Stimulated activated CD4-positive, alpha-beta T cell treated with anti-CD3 and anti-CD28 coated beads, Interleukin-1b, Interleukin-23, amount 100 ng/mL, for 48 hours (primary cell): Measurements from ENCODE around the gene LRBA.
"Not testable (repeated sequence)": the region's sequence is repeated elsewhere in the genome, so short reads cannot be mapped to it uniquely, and the experiment has no call there.

Experiments
- DNase-seq: peaks from one replicate; pipeline ENCODE4 v3.0.0-alpha.2; 2020

The LRBA gene

DNA sequence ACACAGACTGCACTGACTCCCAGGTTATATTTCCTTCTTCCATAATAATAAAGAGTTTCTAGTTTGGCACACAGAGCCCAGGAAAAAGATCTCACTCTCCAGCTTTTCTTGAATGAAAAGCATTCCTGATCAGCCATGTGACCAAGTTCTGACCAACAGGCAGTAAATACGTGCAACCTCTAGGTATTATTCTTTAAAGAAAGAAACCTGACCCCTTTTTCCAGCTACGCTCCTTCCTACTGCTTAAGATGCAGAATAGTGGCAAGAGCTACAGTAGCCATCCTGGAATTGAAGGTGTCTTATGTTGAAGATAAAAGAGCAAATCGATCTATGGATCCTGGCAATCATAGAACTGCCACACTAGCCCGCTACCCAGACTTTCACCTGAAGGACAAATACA is 76.7 kb downstream of the LRBA start:
- no peak for DNase-seq

DNA sequence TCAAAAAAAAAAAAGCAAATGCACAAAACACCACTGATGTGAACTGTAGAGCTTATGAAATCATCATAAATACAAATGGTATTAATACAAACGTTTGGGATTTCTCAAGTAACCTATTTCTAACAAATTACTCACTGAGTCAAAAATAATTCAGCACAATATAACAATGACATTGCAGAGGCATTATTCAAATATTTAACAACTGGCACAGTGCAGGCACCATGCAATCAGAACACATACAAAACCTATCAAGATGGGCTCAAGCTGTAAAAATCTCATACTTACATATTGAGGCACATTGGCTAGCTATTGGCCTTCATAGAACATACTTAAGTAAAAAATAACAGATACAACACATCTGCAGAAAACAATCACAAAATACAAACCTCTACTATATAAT is 81.1 kb downstream of the LRBA start:
- DNase-seq = no peak

DNA sequence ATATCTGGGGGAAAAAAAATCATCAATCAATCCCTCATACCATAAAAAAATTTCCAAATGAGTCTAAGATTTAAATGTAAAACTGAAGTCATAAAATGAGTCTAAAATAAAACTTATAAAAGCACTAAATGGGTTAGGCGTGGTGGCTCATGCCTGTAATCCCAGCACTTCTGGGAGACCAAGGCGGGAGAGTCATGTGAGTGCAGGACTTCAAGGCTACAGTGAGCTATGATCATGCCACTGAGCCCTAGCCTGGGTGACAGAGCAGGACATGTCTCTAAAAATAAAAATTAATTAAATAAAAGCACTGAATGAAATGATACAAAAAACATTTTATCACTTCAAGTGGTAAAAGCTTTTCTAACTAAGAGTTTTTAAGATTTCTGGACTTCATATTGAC is 83.3 kb downstream of the LRBA start:
- DNase-seq = no peak

DNA sequence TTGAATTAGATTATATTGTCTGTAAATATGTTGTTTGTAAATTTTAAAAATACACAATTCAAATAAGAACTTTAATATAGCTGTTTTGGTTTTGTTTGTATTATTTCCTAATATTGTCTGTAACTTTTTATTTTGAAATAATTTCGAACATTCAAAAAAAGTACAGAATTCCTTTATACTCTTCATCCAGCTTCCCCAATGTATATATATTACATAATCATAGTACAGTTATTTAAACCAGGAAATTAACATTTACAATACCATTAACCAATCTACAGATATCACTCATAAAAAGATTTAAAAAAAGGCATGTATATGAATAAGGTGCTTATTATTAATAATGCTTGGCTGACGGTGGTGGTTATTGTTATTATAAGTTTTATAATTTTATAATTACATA is 84.1 kb downstream of the LRBA start:
- no peak for DNase-seq

DNA sequence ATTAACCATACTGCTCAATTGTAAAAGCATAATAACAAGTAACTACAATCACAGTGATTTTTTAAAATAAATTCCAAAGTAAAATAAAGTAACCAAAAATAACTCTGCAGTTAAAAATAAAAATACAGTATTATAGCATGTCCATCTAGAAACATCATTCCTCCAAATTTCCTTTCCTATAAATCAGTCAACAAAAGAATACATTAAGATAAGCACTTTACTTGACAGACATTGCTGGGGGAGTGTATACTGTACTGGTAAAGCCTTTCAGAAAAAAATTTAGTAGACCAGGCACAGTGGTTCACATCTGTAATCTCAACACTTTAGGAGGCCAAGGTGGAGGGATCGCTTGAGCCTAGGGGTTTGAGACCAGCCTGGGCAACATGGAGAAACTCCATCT is 91.1 kb downstream of the LRBA start:
- no peak for DNase-seq

DNA sequence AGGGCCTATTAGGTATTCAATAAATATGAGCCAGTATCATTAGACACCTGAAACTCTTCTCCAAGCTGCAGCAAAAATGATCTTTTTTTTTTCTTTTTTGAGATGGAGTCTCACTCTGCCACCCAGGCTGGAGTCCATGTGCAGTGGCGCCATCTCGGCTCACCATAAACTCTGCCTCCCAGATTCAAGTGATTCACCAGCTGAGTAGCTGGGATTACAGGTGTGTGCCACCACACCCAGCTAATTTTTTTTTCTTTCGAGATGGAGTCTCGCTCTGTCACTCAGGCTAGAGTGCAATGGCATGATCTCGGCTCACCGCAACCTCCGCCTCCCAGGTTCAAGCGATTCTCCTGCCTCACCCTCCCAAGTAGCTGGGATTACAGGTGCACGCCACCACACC is 93.6 kb downstream of the LRBA start:
- DNase-seq = not testable (repeated sequence)

DNA sequence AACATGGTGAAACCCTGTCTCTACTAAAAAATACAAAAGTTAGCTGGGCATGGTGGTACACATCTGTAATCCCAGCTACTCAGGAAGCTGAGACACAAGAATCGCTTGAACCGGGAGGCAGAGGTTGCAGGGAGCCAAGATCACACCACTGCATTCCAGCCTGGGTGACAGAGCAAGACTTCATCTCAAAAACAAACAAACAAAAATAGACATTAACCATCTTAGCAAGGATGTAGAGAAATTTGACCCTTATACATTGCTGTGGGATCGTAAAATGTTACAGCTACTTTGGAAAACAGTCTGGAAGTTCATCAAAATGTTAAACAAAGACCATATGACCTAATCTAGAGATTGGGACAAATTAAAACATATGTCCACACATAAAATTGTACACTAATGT is 96.5 kb downstream of the LRBA start:
- not testable (repeated sequence) for DNase-seq

DNA sequence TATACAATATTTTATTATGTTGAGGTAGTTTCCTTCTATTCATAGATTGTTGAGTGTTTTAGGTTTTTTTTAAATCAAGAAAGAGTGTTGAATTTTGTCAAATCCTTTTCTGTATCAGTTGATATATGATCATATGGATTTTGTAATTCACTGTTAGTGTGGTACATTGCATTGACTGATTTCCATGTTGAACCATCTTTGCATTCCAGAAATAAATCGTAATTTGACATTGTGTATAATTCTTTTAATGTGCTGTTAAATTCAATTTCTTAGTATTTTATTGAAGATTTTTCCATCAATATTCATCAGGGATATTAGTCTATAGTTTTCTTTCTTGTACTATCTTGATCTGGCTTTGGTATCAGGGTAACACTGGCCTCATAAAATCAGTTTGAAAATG is 103.8 kb downstream of the LRBA start:
- no peak for DNase-seq

DNA sequence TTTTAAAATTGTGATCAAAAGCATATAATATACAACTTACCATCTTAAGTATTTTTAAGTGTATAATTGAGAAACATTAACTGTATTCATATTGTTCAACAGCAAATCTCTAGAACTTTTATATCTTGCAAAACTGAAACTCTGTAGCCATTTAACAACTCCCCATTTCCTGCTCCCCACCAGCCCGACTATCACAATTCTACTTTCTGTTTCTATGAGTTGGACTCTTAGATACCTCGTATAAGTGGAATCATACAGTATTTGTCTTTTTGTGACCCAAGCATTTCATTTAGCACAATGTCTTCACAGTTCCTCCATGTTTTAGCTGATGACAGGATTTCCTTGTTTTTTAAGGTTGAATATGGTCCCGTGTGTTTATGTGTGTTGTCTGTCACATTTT is 106.0 kb downstream of the LRBA start:
- no peak for DNase-seq

DNA sequence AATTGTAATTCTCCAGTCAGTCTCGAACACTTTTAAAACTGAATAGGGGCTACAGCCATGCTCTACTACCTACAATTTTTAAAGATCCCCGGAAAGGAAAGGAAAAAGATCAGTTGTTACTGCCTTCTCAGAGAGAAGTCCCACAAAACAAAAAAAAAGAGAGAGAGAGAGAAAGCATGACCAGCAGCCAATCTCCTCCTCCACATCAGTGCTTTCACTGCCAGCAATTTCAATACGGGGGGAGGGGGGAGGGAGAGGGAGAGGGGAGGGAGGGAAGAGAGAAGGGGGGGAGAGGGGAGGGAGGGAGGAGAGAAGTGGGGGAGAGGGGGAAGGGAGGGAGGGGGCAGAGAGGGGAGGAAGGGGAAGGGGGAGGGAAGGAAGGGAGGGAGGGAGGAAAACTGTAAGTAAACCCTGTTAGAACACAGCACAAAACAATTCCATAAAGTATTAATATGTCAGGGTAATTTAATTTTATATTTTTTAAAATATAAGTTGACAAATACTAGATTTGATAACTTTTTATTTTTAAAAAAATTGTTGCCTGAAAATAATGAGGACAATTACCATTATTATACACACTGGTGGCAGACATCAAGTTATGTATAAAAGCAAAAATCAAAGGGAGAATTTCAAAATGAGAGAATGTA is 108.0 kb downstream of the LRBA start:
- DNase-seq = no peak

DNA sequence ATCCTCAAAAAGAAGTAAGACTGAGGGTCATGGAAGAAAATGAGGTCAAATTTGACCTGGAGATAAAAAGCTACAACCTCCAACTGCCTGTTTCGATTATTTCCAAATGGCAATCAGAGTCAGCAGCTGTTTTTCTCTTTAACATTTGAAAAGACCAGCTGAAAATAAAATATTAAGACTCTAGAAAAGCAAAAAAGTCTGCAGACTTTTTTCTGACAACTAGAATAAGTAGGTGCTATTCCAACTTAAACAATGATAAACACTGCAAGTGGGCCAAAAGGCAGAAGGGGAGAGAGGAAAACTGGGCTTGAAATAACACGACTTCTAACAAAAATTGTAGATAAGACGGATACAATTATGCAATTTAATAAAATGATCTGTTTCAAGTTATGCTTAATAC is 110.4 kb downstream of the LRBA start:
- DNase-seq = no peak

DNA sequence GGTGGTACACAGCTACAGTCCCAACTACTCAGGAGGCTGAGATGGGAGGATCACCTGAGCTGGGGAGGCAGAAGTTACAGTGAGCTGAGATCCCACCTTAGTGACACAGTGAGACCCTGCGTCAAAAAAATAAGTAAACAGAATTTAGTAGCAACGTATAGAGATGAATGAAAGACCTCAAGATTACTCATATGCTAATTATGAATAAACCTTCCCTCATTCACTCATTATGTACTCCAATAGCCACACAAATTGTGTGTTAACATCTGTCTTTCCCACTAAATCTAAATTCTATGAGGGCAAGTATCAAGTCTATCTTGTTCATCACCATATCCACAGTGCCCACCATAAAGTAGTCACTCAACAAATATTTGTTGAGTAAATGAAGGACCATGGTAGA is 111.5 kb downstream of the LRBA start:
- DNase-seq = no peak

DNA sequence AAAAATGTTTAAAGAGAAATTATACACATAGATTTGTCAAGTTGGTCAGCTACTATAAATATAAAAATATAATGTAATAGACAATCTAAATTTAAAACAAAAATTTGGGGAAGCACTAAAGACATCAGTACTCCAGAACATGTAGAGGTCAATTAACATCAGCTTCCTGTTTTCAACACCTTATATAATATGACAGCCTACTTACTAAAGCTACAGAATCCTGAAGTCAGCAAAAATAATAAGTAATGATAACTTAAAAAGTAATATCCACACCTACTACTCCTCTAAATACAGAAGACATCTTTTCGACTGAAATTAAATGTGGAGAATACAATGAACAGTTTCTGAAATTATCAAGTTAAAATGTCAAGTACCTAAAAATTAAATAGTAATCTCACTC is 118.6 kb downstream of the LRBA start:
- DNase-seq = no peak

DNA sequence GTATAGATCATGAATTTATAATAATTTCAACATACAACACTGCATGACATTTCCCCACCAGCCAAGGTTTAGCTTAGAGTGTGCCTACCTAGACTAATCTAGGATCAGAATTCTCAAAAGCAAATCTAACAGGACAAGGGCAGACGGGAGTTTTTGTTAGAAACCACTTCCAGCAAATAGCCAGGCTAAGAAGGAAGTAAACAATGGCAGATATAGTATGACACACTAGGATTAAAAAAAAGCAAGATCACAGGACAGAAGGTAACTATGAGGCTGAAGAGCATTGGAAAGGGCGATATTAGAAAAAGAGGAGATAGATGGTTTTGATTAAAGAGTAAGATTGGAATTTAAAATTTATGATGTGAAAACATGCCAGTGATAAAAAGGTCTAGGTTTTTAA is 124.8 kb downstream of the LRBA start:
- DNase-seq = no peak

DNA sequence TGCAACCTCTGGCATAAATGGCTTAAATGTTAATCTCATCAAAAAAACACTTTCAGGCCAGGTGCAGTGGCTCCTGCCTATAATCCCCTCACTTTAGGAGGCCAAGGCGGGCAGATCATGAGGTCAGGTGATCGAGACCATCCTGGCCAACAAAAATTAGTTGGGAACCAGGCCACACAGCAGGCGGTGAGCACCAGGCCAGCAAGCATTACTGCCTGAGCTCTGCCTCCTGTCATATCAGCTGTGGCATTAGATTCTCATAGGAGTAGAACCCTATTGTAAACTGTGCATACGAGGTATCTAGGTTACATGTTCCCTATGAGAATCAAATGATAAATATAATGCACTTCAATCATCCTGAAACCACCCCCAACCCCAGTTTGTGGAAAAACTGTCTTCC is 125.8 kb downstream of the LRBA start:
- no peak for DNase-seq

DNA sequence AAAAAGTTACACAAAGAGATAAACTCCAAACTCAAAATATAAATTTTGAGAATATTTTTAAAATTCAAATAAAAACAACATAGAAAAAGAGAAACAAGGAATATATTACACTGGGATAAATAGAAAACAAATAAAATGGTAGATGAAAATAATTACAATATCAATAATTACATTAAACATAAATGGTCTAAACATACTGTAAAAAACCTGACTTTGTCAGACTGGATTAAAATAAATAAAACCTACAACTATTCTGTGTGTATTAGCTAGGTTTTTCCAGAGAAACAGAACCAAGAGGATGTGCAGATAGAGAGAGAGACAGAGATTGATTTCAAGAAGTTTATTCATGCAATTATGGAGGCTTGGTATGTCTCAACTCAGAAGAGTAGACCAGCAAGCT is 126.5 kb downstream of the LRBA start:
- no peak for DNase-seq

DNA sequence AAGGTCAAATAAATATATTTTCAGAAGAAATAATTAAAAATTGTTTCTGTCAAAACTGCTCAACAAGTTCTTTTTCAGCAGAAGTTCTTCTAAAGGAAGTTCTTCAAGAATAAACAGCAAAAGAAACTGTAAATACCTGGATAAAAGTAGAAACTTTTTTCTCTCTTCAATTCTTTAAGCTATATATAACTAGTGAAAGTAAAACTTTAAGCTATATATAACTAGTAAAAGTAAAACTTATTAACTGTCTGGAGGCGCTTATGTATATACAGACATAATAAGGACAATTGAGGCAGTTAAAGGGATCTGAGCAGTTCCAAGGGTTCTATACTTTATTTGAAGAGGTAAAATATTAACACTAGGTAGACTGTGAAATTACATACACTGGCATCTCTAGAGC is 126.9 kb downstream of the LRBA start:
- DNase-seq = no peak

DNA sequence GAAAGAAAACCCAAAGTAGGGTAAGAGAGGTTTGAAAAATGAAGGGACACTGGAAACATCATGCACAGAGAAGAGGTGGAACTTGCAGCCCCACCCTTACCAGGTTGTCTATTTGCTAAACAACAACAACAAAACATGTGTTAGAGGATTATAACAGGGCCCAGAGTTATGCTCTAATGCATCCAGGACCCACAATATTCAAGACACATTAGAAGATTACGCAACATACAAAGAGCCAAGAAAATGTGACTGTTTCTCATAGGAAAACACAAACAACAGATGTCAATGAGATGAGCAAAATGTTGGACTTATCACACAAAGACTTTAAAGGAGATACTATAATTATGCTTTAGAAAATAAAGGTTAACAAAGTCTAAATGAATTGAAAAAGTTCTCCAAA is 128.5 kb downstream of the LRBA start:
- no peak for DNase-seq

DNA sequence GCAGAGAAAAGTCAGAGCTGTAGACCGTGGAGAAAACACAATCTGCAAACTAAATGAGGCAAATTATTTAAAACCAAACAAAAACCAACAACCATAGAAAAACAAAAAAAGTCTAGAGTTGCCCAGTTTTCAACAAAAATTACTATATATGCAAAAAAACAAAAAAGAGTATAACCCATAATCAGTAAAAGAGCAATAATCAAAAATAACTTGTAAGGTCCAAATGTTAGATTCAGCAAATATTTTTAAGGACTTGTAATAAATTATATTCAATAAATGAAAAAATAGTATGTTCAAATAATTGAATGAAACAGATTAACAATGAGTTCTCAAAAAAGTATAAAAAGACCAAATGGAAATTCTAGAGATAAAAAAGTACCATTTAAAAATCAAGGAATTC is 130.5 kb downstream of the LRBA start:
- DNase-seq = no peak

DNA sequence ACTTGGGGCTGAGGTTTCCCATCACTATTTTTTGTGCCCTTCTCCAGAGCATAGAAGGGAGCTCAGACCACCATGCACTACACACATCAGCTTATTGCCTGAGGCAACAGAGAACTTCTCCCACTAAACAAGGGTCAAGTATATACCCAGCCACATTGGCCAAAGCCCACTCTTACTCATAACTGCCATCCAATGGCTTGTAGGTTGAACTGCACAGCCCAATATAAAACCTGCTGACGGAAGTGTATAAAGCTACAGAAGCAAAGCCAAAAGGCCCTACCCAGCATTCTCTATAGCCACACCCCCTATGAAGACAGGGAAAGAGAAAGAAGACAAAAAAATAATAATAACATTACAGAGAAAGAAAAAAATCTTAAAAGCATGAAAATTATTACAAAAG is 139.7 kb downstream of the LRBA start:
- DNase-seq = no peak

DNA sequence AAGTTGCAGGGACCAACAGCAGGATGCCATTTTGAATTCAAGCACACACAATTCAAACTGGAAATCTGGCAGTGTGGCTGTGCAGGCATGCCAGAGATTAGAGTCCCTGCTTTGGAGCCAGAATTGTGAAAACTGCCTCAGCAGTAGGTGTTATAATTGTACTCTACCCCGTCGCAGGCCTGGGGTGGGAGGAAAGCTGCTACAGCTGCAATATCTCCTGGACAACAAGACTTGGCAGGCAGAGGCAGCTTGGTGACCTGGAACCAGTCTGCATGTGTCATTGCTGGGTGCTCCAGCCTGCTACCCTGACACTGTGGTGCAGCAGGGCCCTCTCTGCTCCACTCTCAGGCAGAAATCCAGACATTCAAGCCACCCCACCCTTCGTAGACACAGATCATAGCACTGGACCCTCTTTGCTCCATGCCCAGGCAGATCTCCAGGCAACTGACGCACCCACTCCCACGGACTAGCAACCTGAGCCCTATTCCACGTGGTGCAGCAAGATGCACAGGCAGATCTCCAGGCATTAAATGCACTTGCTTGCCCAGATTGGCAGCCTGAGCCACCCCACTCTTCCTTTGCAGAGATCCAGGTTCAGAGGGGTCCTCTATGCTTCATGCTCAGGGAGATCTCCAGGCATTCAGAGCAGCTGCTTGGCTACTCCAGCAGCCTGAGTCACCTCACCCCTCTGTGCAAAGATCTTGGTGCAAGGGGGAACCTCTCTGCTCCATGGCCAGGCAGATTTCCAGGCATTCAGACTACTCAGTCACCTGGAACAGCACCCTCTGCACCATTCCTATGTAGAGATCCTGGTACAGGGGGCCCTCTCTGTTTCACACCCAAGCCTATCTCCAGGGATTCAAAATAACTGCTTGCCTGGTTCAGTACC is 140.5 kb downstream of the LRBA start:
- no peak for DNase-seq

DNA sequence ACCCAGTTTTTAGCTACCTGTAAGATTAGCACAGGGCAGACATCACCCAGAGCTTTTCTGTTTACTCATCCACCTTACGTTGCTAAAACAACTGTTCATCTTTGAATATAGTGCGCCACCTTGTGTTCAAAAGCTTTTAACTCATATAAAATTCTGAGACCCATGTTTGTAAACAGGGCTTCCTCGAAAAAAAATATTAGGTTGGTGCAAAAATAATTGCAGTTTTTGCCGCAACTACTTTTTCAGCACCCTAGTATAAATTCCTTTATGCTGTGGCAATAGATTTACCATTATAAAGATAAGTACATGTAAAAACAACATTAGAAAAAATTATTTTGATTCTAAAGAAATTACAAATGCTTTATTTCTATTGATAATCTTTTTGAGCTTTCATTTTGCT is 147.9 kb downstream of the LRBA start:
- no peak for DNase-seq

DNA sequence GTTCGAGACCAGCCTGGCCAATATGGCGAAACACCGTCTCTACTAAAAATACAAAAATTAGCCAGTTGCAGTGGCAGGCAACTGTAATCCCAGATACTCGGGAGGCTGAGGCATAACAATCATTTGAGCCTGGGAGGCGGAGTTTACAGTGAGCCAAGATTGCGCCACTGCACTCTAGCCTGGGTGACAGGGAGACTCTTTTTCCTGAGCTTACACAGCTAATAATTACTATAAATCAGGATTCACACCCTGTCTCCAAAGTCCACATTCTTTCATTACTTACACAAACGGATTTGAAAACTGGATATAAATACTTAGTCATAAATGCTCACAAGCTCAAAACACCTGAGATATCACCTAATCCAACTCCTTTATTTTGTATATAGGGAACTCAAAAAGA is 151.6 kb downstream of the LRBA start:
- no peak for DNase-seq

DNA sequence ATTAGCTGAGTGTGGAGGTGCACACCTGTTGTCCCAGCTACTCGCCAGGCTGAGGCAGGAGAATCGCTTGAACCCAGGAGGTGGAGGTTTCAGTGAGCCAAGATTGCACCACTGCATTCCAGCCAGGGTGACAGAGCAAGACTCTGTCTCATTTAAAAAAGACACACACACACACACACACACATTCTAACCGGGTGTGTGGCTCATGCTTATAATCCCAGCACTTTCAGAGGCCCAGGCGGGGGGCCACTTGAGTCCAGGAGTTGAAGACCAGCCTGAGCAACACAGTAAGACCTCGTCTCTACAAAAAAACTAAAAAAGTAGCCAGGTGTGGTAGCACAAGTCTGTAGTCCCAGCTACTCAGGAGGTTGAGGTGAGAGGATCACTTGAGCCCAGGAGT is 152.3 kb downstream of the LRBA start:
- no peak for DNase-seq

DNA sequence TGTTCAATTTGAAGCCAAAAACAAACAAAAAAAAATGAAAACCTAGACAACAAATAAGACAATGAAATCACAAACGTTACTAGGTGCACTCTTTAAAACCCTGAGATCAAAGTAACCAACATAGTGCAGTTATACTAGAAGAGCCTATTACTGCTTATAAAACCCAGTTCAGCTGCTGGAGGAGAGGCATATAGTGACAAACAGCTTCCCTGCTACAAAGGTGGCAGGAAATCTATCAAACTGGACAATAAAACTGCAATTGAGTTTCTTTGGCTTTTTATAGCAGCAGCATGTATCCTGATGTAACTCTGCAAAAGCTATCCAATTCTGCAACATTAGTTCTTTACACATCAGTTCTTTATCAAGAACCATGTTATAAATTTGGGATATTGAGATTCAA is 155.6 kb downstream of the LRBA start:
- no peak for DNase-seq
